ENCODE measurements around the gene ACTG2.

Gene ACTG2

GRCh38 chr2:73952499-73953446, 60.0 kb downstream of the ACTG2 start:
- TF ChIP-seq CTCF (IDR thresholded peaks at IDR 0.05; ENCODE audit: low read depth, low read length, missing control alignments), result no peak
- no peak for DNase-seq (ENCODE audit: extremely low read depth, low read depth)
- H3K4me3 ChIP-seq (replicated peaks; ENCODE audit: low read depth, low read length), result no peak overlapping the region

- TF ChIP-seq CTCF (IDR thresholded peaks at IDR 0.05; ENCODE audit: low read depth, low read length, missing control alignments), result no peak
- no peak for DNase-seq (ENCODE audit: extremely low read depth, low read depth)
- no peak overlapping the region for H3K4me3 ChIP-seq (replicated peaks; ENCODE audit: low read depth, low read length)
Observed at GRCh38 chr2:73956218-73956865, 63.5 kb downstream of the ACTG2 start.

- DNase-seq (ENCODE audit: extremely low read depth, low read depth), result no peak
- H3K4me3 ChIP-seq (replicated peaks; ENCODE audit: low read depth, low read length), result no peak overlapping the region
- TF ChIP-seq CTCF (IDR thresholded peaks at IDR 0.05; ENCODE audit: low read depth, low read length, missing control alignments), result no peak
Observed at GRCh38 chr2:73961274-73961673, 68.5 kb downstream of the ACTG2 start.

- no peak for DNase-seq (ENCODE audit: extremely low read depth, low read depth)
- no peak overlapping the region for H3K4me3 ChIP-seq (replicated peaks; ENCODE audit: low read depth, low read length)
Observed at GRCh38 chr2:73961823-73962615, 69.2 kb downstream of the ACTG2 start.

GRCh38 chr2:73962798-73963197, 70.0 kb downstream of the ACTG2 start:
- no peak overlapping the region for H3K4me3 ChIP-seq (replicated peaks; ENCODE audit: low read depth, low read length)
- TF ChIP-seq CTCF (IDR thresholded peaks at IDR 0.05; ENCODE audit: low read depth, low read length, missing control alignments), result no peak
- DNase-seq (ENCODE audit: extremely low read depth, low read depth), result no peak

More at GRCh38 chr2:73961823-73962615, 69.2 kb downstream of the ACTG2 start:
- TF ChIP-seq CTCF (IDR thresholded peaks at IDR 0.05; ENCODE audit: low read depth, low read length, missing control alignments), result no peak

GRCh38 chr2:73963385-73964120, 70.7 kb downstream of the ACTG2 start:
- no peak for DNase-seq (ENCODE audit: extremely low read depth, low read depth)
- TF ChIP-seq CTCF (IDR thresholded peaks at IDR 0.05; ENCODE audit: low read depth, low read length, missing control alignments), result no peak
- H3K4me3 ChIP-seq (replicated peaks; ENCODE audit: low read depth, low read length), result no peak overlapping the region
